Neural cell (in vitro differentiated cells): Measurements from ENCODE around the gene AHI1. TPM values are rescaled to one million over a fixed set of nuclear protein-coding genes. Genes with fewer than 3 reads are reported as not detected.

Experiments
- H2AFZ ChIP-seq: fragments of 200-600, 300-800 bp; sonication (generic), shearing (Covaris generic); 2 replicates; pipeline ENCODE4 v1.6.0; 2014; ENCODE audit warnings: low read depth, mild to moderate bottlenecking, antibody characterized with exemption, low read length, moderate library complexity
- H3F3A ChIP-seq: fragments of 200-600 bp; shearing (Covaris generic); 2 replicates; pipeline ENCODE4 v1.6.1; 2016; ENCODE audit warnings: mild to moderate bottlenecking, moderate library complexity, mixed read lengths, antibody characterized with exemption, low read length; ENCODE audit not compliant: insufficient read depth, poor library complexity, severe bottlenecking
- H3K27ac ChIP-seq: fragments of 200-600, 300-800 bp; sonication (generic), shearing (Covaris generic); 2 replicates; pipeline ENCODE4 v1.5.1; 2014; ENCODE audit warnings: mild to moderate bottlenecking, low read length, moderate library complexity
- H3K27me3 ChIP-seq: fragments of 300-800, 200-600 bp; sonication (generic), shearing (Covaris generic); 2 replicates; pipeline ENCODE4 v1.6.0; 2014; ENCODE audit warnings: mild to moderate bottlenecking, low read depth, low read length, moderate library complexity; ENCODE audit not compliant: insufficient read depth
- H3K36me3 ChIP-seq: fragments of 300-800, 200-600 bp; sonication (generic), shearing (Covaris generic); 2 replicates; pipeline ENCODE4 v1.5.1; 2014; ENCODE audit warnings: mild to moderate bottlenecking, antibody characterized with exemption, low read length, moderate library complexity; ENCODE audit not compliant: insufficient read depth
- H3K4me2 ChIP-seq: fragments of 300-800, 200-600 bp; sonication (generic), shearing (Covaris generic); 2 replicates; pipeline ENCODE4 v1.6.0; 2014; ENCODE audit warnings: mild to moderate bottlenecking, low read length
- H3K4me3 ChIP-seq: fragments of 300-800, 200-600 bp; sonication (generic), shearing (Covaris generic); 2 replicates; pipeline ENCODE4 v1.5.1; 2014; ENCODE audit warnings: mild to moderate bottlenecking, low read length, moderate library complexity
- H3K79me2 ChIP-seq: fragments of 200-600 bp; shearing (Covaris generic); replicated peaks from 2 replicates; pipeline ENCODE4 v1.6.0; 2014; ENCODE audit warnings: mild to moderate bottlenecking, low read length, moderate library complexity; ENCODE audit not compliant: insufficient read depth
- H3K9ac ChIP-seq: fragments of 300-800, 200-600 bp; sonication (generic), shearing (Covaris generic); 2 replicates; pipeline ENCODE4 v1.6.1; 2016; ENCODE audit warnings: mild to moderate bottlenecking, low read length, mixed read lengths
- H3K9me2 ChIP-seq: fragments of 200-600 bp; shearing (Covaris generic); 2 replicates; pipeline ENCODE4 v1.6.1; 2016; ENCODE audit warnings: mild to moderate bottlenecking, low read length, mixed read lengths; ENCODE audit not compliant: insufficient read depth
- H3K9me3 ChIP-seq: fragments of 200-600, 300-800 bp; sonication (generic), shearing (Covaris generic); 2 replicates; pipeline ENCODE4 v1.6.1; 2016; ENCODE audit warnings: mild to moderate bottlenecking, mixed run types, low read length, moderate library complexity, mixed read lengths
- H4K20me1 ChIP-seq: fragments of 200-600 bp; shearing (Covaris generic); 2 replicates; pipeline ENCODE4 v1.6.1; 2016; ENCODE audit warnings: mild to moderate bottlenecking, mixed run types; ENCODE audit not compliant: insufficient read depth
- CTCF ChIP-seq: fragments of 450-650 bp; IDR thresholded peaks from 2 replicates; pipeline ENCODE4 v1.5.1; 2014; ENCODE audit warnings: antibody characterized with exemption, mild to moderate bottlenecking, moderate library complexity; ENCODE audit not compliant: poor library complexity, severe bottlenecking
- EP300 ChIP-seq: fragments of 450-650 bp; conservative IDR thresholded peaks from 2 replicates; pipeline ENCODE4 v1.6.1; 2014; ENCODE audit warnings: antibody characterized with exemption, mild to moderate bottlenecking, moderate library complexity; ENCODE audit not compliant: poor library complexity, severe bottlenecking
- EZH2 ChIP-seq: fragments of 200-600, 300-800 bp; shearing (Covaris generic), sonication (generic); IDR thresholded peaks from 2 replicates; pipeline ENCODE4 v1.6.1; 2014; ENCODE audit warnings: antibody characterized with exemption, low read length, borderline replicate concordance, mild to moderate bottlenecking; ENCODE audit not compliant: insufficient read depth, poor library complexity, severe bottlenecking
- MXI1 ChIP-seq: fragments of 450-650 bp; conservative IDR thresholded peaks from 2 replicates; pipeline ENCODE4 v1.6.1; 2014; ENCODE audit warnings: antibody characterized with exemption, mild to moderate bottlenecking; ENCODE audit not compliant: poor library complexity, severe bottlenecking
- POLR2AphosphoS5 ChIP-seq: IDR thresholded peaks from 2 replicates; pipeline ENCODE4 v1.6.1; 2012
- RAD21 ChIP-seq: fragments of 450-650 bp; conservative IDR thresholded peaks from 2 replicates; pipeline ENCODE4 v1.6.1; 2014; ENCODE audit warnings: antibody characterized with exemption, mild to moderate bottlenecking, moderate library complexity
- REST ChIP-seq: IDR thresholded peaks from 2 replicates; pipeline ENCODE4 v1.6.1; 2012; ENCODE audit warnings: borderline replicate concordance
- SMC3 ChIP-seq: fragments of 450-650 bp; conservative IDR thresholded peaks from 2 replicates; pipeline ENCODE4 v1.6.1; 2014; ENCODE audit warnings: antibody characterized with exemption, mild to moderate bottlenecking, moderate library complexity; ENCODE audit not compliant: poor library complexity
- TAF1 ChIP-seq: IDR thresholded peaks from 2 replicates; pipeline ENCODE4 v1.6.1; 2012; ENCODE audit warnings: low read depth
- polyA plus RNA-seq: library from polyadenylated mRNA; depleted of rRNA; stranded (reverse); fragments of >200 nt; gene quantifications from 2 replicates; pipeline ENCODE4 v1.2.3, GENCODE V29; 2014

The AHI1 gene
- polyA plus RNA-seq, 1 donor from 2014 or later = 58.2 TPM

GRCh38 chr6:135325624-135326424 is 171.7 kb downstream of the AHI1 start:
- Histone ChIP-seq H3K79me2 (no peaks in the 10 kb centered on the region), H4K20me1 (no peaks in the 10 kb centered on the region), H3K27me3 (no peaks in the 10 kb centered on the region), H3K27ac (no peak overlapping the region), H2AFZ (no peak overlapping the region), H3K36me3 (no peaks in the 10 kb centered on the region), H3K4me2 (no peak overlapping the region), H3K4me3 (no peak overlapping the region), H3K9me3 (no peaks in the 10 kb centered on the region), H3K9me2 (no peaks in the 10 kb centered on the region), H3K9ac (no peak overlapping the region), H3F3A (no peaks in the 10 kb centered on the region)
- no peak for TF ChIP-seq TAF1
- no peak for TF ChIP-seq EP300
- TF ChIP-seq REST = no peak
- TF ChIP-seq POLR2AphosphoS5 = no peak
- no peak for TF ChIP-seq RAD21
- no peak for TF ChIP-seq MXI1
- TF ChIP-seq SMC3 = no peak
- TF ChIP-seq CTCF = no peak
- no peak for TF ChIP-seq EZH2

GRCh38 chr6:135324531-135324930 is 173.0 kb downstream of the AHI1 start:
- H3K27ac ChIP-seq = no peak overlapping the region
- H3F3A ChIP-seq = no peaks in the 10 kb centered on the region
- H4K20me1 ChIP-seq = no peaks in the 10 kb centered on the region
- no peak overlapping the region for H2AFZ ChIP-seq
- H3K9ac ChIP-seq = no peak overlapping the region
- no peaks in the 10 kb centered on the region for H3K9me2 ChIP-seq
- no peak overlapping the region for H3K4me3 ChIP-seq
- no peaks in the 10 kb centered on the region for H3K36me3 ChIP-seq
- H3K27me3 ChIP-seq = no peaks in the 10 kb centered on the region
- H3K4me2 ChIP-seq = no peak overlapping the region
- TF ChIP-seq REST (no peak), CTCF (no peak), EP300 (no peak), RAD21 (no peak), EZH2 (no peak), SMC3 (no peak), POLR2AphosphoS5 (no peak), TAF1 (no peak), MXI1 (no peak)
- H3K9me3 ChIP-seq = no peaks in the 10 kb centered on the region
- H3K79me2 ChIP-seq = no peaks in the 10 kb centered on the region
